Activated CD8-positive, alpha-beta memory T cell treated with anti-CD3 and anti-CD28 coated beads for 36 hours (primary cell): ENCODE measurements around the gene EEF1AKMT2. TPM values are rescaled to one million over a fixed set of nuclear protein-coding genes. Genes with fewer than 3 reads are reported as not detected.

Source experiments
- CTCF ChIA-PET: fragments of 350-600 bp; sonication (Branson Sonifier 250); formaldehyde crosslinking; loops from one replicate; lab custom pipeline; 2021; ENCODE audit warnings: antibody characterized with exemption; lab: Charles Lee
- POLR2A ChIA-PET: fragments of 350-600 bp; sonication (Branson Sonifier 250); formaldehyde crosslinking; loops from one replicate; lab custom pipeline; 2021; ENCODE audit warnings: antibody characterized with exemption; lab: Charles Lee
- total RNA-seq, 2 experiments: library from RNA; stranded (reverse); gene quantifications; one replicate each; pipeline ENCODE4 v1.2.3, GENCODE V29; 2021

Gene EEF1AKMT2
- total RNA-seq, 2 experiments from 2014 or later: 18.7 to 19.1 TPM

DNA sequence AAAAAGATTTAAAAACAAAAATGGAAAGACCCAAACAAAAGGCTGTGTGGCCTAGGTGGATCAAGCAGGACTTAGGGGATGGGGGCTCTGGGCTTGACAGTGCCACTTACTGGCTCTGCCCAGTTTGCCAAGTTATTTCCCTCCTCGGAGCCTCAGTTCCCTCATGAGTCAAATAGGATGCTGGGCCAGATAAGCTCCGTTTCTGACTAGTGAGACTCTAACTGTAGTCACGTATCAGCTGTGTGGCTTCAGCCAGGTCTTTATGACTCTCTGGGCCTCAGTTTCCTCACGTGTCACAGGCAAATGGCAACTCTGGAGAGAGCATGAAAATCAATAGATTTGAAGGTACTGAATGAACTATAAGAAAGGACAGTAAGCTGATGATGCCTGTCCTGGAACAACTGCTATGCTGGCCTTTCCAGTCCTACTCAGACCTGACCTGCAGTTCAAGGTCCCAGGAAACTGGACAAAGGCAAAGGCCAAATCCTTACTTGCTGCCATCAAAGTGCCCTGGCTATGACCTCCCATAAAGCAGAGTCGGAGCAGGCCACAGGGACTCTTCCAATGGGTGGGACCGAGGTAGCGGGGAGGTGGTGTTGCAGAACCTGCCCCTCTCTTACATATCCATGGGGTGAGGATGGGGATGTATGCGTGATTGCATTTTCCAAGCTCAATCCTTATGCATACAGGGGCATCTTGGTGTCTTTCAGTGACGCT lies 74.5 kb downstream of the EEF1AKMT2 start:
- ChIA-PET CTCF (interaction anchor here (1.0 to 11.0 kb wide), 15 partner anchors 11 to 104 kb away, joined by 3 to 146 read pairs (median 6); no protein-coding TSS in a partner anchor), POLR2A (interaction anchor here (0.9 to 4.9 kb wide), 10 partner anchors 12 to 68 kb away, joined by 3 to 71 read pairs (median 22); no protein-coding TSS in a partner anchor)

DNA sequence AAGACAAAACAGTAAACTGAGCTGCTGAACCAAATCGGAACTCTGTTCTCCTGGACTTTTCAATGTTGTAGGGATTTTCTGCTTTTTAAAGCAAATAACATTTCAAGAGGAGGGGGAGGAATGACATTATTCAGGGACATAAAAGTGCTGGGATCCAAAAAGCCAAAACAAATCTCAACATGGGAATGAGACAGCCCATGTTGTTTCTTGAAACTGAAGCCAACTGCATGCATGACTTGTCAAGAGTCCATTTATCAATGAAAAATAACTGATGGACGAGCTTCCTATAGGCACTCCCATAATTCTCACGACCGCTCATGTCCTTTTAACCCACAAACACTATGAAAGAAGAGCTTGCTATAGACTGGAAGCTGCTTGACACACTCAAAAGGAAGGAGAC lies 75.3 kb downstream of the EEF1AKMT2 start:
- POLR2A ChIA-PET: interaction anchor here (0.7 to 4.9 kb wide), 6 partner anchors 15 to 27 kb away, joined by 3 to 71 read pairs (median 6); no protein-coding TSS in a partner anchor
- CTCF ChIA-PET: interaction anchor here (0.6 to 11.0 kb wide), 8 partner anchors 12 to 810 kb away, joined by 3 to 146 read pairs (median 22); no protein-coding TSS in a partner anchor

DNA sequence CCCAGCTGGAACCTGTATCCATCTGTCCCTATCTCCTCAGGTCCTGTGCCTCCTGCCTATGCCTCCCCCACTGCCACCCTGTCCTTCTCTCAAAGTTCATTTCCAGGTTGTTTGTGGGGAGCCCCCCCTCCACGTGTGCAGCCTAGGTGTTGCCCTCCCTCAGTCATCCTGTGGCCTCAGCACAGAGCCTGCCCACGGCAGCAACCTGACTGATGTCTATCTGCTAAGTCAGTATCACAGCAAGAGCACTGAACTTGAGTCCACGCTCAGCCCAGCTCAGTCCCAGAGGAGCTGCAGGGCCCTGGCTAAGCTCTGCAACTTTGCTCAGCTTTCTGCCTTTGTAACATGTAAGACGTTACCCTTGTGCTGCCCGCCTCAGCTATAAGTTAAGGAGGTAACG lies 76.2 kb downstream of the EEF1AKMT2 start:
- CTCF ChIA-PET: interaction anchor here (1.6 to 11.0 kb wide), 4 partner anchors 13 to 25 kb away, joined by 5 to 146 read pairs (median 42); no protein-coding TSS in a partner anchor
- POLR2A ChIA-PET: interaction anchor here (0.8 to 4.9 kb wide), 3 partner anchors 19 to 26 kb away, joined by 4 to 71 read pairs (median 8); no protein-coding TSS in a partner anchor

DNA sequence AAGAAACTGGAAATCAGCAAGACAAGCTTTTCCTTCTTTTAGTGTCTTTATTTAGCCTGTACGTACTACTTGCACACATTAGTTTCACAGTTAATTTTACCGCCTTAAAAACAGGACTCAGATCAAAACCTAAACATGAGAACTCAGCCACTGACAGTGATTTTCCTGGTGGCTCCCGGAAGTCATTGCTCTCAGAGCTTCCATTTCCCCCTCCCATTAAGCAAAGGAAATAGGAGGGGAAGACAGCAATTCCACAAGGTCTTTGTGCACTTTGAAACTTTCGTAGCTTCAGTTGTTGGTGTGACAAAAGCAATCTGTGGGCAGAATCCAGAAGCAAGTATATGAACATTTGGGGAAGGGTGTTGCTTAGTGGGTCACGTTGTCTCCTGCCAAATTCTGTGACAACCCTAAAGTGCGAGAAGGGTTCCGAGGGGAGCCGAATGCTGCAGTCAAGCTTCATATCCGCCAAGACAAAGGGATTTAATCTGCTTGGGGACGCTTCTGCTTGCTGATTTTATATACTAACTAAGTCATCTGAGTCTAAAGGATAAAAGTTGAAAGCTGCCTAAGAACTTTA lies 77.9 kb downstream of the EEF1AKMT2 start:
- CTCF ChIA-PET: interaction anchor here (1.3 to 11.0 kb wide), 3 partner anchors 11 to 21 kb away, joined by 3 to 146 read pairs (median 4); no protein-coding TSS in a partner anchor

DNA sequence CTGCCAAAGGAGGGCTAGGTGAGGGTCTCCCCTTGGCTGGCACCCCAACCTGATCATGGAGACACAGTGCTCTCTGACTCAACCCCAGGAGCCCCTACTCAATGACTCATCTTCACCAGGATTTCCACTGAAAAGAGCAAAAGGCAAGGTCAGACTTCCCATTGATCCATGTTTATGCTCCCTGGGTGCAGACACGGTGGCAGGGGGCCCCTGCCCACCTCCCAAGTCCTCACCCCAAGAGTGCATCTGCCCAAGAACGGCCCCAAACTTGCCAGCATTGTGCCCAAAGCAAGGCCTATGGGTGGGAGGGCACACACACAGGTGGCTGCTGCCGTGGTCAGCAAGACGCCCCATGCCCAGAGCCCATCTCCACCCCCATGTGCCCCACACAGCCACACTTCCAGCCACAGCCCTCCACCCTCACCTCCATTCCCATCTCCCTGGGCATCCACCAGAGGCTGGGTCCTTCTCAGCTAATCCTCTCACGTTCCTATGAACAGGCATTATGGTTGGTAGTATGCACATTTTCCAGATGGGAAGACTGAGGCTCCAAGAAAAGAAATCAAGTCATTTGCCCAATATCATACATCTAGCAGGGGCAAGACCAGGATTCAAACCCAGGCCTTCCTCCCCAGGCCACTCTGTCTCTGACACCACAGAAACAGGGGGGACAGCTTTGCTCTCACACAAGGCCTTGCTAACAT lies 78.8 kb downstream of the EEF1AKMT2 start:
- POLR2A ChIA-PET: interaction anchor here (0.9 kb wide), 1 partner anchor 11 kb away, joined by 6 read pairs; no protein-coding TSS in a partner anchor

More for the DNA sequence above, 77.9 kb downstream of the EEF1AKMT2 start:
- POLR2A ChIA-PET: interaction anchor here (0.9 kb wide), 1 partner anchor 10 kb away, joined by 6 read pairs; no protein-coding TSS in a partner anchor

DNA sequence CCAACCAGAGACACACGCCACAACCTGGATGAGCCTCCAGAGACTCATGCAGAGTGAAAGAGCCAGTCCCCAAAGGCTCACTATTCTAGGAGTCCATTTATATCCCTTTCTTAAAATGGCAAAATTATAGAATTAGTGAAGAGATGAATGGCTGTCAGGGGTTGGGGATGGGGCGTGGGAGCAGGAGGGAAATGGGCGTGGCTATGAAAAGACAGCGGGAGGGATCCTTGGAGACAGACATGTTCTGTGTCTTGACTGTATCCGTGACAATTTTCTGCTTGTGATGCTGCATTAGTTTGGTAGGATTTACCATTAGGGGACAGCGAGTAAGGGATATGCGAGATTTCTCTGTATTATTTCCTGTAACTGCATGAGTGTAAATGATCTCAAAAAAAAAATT lies 80.5 kb downstream of the EEF1AKMT2 start:
- POLR2A ChIA-PET: no interaction called here

More for the DNA sequence above, 78.8 kb downstream of the EEF1AKMT2 start:
- CTCF ChIA-PET: interaction anchor here (1.3 to 11.0 kb wide), 3 partner anchors 10 to 22 kb away, joined by 3 to 146 read pairs (median 4); no protein-coding TSS in a partner anchor

DNA sequence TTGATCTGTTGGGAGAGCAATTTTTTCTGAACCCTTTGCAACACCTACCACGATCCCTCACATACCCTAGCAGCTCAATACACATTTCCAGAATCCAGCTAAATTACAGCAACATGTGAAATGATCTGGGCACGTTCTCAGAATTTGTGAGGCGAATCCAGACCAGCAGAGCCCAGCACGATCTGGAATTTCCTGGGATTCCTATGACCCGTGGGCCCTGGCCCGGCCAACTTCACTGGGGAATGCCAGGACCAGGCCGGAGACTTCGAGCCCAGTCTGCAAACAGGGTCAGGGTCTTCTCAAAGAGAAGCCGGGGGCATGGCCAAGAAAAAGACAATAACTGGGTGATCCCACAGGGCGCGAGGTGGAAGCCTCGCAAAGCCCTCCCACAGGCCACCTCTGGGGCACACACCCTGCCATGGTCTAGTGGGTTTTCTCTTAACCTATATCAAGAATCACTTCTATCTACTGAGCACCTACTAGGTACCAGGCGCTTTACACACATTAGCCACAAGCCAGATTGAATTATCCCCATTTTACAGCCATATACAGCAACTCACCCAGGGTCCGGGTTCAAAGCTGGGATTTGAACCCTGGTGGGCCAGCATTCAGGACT lies 81.3 kb downstream of the EEF1AKMT2 start:
- ChIA-PET POLR2A (no interaction called here), CTCF (no interaction called here)

More for the DNA sequence above, 80.5 kb downstream of the EEF1AKMT2 start:
- CTCF ChIA-PET: interaction anchor here (11.0 kb wide), 1 partner anchor 8 kb away, joined by 146 read pairs; no protein-coding TSS in a partner anchor

DNA sequence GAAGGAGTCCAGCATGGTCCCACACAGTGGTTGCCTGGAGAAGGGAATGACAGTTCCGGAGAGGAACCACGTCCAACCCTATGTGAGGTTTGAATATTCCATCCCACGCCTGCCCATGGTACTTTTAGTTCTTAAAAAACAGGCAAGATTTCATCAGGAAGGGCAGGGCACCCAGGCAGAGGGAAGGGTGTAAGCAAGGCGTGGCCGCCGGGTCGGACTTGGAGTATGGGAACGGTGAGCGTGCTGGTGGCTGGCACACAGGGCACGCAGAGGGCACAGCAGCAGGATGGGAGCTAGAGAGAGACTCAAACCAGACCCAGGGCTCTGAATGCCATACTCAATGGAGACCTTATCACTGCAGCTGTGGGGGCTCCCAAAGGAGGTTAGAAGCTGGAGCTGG lies 81.8 kb downstream of the EEF1AKMT2 start:
- ChIA-PET POLR2A (no interaction called here), CTCF (interaction anchor here (14.5 kb wide), 1 partner anchor 7 kb away, joined by 146 read pairs; no protein-coding TSS in a partner anchor)

DNA sequence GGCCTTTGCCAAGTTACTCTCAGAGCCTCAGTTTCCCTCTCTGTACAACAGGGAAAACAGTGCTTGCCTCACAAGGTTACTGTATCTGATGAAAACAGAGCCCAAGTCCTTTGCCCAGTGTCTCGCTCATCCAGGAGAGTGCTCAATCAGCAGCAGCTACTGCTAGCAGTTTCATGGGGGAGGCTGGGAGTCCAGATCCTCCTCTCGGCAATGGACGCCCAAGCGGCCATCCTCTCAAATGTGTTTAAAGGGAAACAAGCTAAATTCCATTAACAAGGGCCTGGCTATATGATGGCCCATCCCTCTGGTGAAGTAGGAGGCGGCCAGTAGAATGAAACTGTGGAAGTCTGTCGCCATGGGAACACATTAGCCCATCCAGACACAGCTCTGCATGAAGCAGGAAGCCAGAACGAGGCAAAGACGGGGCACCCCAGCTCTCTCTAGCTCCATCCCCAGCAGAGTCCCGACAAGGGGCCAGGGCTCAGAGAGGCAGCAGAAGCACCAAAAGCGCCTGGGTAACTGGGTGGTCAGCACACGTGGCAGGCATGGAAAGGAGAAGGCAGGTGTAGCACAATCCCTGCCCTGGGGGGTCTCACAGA lies 82.7 kb downstream of the EEF1AKMT2 start:
- ChIA-PET CTCF (interaction anchor here (1.2 to 14.5 kb wide), 3 partner anchors 8 to 21 kb away, joined by 4 to 146 read pairs (median 5); no protein-coding TSS in a partner anchor), POLR2A (interaction anchor here (1.0 to 3.5 kb wide), 2 partner anchors 12 to 20 kb away, joined by 3 to 13 read pairs; no protein-coding TSS in a partner anchor)

DNA sequence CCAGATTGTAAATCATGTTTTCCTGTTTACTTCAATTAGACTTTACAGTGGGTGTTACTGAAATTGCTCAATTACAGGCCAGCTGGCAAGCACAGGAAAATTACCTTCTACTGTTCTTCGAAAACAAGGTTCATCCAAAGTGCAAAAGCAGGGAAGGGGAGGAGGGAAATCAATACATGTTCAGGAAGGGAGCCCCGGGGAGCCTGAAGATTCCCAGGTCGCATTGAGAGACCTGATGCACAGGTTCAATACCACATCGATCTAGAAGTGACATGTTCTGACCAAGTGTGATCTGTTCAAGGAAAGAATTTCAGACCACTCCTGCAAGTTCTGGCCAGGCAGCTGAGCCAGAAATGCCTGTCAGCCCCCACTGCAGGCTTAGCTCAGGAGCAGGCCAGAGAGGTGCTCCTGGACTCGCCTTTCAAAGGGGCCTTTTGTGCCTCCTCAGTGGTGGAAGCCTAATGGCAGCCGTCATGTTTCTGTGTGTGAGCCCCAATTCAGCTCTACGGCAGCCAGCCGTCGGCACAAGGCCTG lies 83.4 kb downstream of the EEF1AKMT2 start:
- ChIA-PET POLR2A (interaction anchor here (1.0 to 3.5 kb wide), 2 partner anchors 11 to 20 kb away, joined by 3 to 13 read pairs; no protein-coding TSS in a partner anchor), CTCF (interaction anchor here (1.2 to 14.5 kb wide), 3 partner anchors 8 to 20 kb away, joined by 4 to 146 read pairs (median 5); no protein-coding TSS in a partner anchor)

Other genes starting within 250 kb of the EEF1AKMT2 start
- 10 to 100 TPM; 20.6 to 21.5 TPM for gene FAM53B, start 47.5 kb downstream of the EEF1AKMT2 start, total RNA-seq
- 10 to 100 TPM; 21.6 to 22.1 TPM for gene ABRAXAS2, start 9.9 kb upstream of the EEF1AKMT2 start, total RNA-seq
- gene ZRANB1, start 150.2 kb upstream of the EEF1AKMT2 start, total RNA-seq: 10 to 100 TPM; 13.1 to 13.4 TPM